ENCODE results near the gene TECPR2.

The TECPR2 gene

DNA sequence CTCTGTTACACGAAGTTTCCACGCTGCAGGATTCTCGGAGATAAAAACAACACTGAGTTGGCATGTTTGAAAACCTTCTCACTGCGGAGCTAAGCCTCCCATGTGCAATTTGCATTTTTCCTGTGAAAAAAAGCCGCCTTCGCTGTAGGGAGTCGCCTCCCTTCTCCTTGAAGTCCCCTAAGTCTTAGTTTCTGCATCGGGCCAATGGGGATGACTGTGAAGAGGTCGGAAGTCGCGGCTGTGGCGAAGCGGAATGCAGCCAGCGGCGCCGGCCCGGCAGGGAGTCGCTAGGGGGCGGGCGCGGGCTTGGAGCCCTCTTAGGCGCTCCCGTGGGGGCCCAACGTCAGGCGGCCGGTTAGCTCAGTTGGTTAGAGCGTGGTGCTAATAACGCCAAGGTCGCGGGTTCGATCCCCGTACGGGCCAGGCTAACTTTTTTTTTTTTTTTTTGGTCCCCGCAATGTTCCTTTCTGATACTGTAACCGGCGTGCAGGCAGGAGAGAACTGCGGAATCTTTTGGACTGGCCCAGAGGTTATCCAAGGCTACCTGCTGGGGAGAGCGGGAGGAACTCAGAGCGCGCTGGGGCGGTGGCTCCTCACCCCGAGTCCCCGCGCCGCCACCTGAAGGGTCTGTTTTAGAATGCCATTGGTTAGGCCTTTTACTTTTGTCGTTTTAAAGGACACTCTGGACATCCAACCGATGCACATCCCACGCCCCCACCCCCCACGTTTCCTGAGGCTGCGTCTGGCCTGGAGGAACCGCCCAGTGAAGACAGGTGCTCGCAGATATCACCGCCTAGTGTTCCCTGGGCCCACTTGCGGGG, 45.8 kb upstream of the TECPR2 start:
- TF ChIP-seq, protein P1, sequence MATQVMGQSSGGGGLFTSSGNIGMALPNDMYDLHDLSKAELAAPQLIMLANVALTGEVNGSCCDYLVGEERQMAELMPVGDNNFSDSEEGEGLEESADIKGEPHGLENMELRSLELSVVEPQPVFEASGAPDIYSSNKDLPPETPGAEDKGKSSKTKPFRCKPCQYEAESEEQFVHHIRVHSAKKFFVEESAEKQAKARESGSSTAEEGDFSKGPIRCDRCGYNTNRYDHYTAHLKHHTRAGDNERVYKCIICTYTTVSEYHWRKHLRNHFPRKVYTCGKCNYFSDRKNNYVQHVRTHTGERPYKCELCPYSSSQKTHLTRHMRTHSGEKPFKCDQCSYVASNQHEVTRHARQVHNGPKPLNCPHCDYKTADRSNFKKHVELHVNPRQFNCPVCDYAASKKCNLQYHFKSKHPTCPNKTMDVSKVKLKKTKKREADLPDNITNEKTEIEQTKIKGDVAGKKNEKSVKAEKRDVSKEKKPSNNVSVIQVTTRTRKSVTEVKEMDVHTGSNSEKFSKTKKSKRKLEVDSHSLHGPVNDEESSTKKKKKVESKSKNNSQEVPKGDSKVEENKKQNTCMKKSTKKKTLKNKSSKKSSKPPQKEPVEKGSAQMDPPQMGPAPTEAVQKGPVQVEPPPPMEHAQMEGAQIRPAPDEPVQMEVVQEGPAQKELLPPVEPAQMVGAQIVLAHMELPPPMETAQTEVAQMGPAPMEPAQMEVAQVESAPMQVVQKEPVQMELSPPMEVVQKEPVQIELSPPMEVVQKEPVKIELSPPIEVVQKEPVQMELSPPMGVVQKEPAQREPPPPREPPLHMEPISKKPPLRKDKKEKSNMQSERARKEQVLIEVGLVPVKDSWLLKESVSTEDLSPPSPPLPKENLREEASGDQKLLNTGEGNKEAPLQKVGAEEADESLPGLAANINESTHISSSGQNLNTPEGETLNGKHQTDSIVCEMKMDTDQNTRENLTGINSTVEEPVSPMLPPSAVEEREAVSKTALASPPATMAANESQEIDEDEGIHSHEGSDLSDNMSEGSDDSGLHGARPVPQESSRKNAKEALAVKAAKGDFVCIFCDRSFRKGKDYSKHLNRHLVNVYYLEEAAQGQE (IDR thresholded peaks at IDR 0.05; ENCODE audit: insufficient read depth in 1 of 2, low read depth in 2 of 2, low read length in 2 of 2), result no peak
- TF ChIP-seq SIN3A (IDR thresholded peaks at IDR 0.05; ENCODE audit: borderline replicate concordance, insufficient read depth, low read length) (no peak), POLR2AphosphoS5 (IDR thresholded peaks at IDR 0.05; ENCODE audit: low read depth, low read length) (no peak), FOXP2 (optimal IDR thresholded peaks at IDR 0.05; ENCODE audit: borderline replicate concordance, extremely low read depth, extremely low read length, insufficient read depth) (no peak), TAF1 (IDR thresholded peaks at IDR 0.05; ENCODE audit: borderline replicate concordance, insufficient read depth, low read length) (no peak)

DNA sequence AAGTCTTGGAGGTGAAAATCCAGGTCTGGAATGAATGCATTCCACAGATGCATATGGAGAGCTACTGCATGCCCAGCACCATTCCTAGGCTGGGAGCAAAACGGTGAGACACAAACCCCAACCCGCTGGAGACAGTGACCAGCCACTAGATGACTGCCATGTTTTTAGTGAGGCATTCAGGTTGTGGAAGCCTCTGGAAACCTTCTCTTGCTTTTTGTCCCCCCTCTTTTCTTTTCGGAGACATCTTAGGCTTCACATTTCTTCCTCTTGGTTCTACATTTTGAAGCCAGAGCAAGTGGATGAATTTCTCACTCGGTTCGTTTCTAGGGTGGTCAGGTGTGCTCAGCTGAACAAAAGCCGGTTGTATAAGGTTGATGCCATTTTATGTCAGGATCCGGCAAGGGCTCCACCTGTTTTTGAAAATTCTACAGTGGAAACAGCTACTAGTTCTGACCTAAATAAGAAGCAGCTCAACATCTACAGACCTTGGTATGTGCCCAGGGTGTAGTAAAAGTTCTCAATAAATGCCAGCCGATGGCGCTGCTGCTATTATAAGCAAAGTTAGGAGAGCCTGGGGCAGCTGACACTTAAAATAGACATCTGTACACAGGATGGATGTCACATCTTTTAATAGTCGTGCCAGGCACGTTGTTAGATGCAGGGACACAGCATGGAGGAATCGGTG, 45.0 kb upstream of the TECPR2 start:
- TF ChIP-seq TAF1 (IDR thresholded peaks at IDR 0.05; ENCODE audit: borderline replicate concordance, insufficient read depth, low read length) (no peak), FOXP2 (optimal IDR thresholded peaks at IDR 0.05; ENCODE audit: borderline replicate concordance, extremely low read depth, extremely low read length, insufficient read depth) (no peak), POLR2AphosphoS5 (IDR thresholded peaks at IDR 0.05; ENCODE audit: low read depth, low read length) (no peak), SIN3A (IDR thresholded peaks at IDR 0.05; ENCODE audit: borderline replicate concordance, insufficient read depth, low read length) (no peak)
- TF ChIP-seq, protein P1 (IDR thresholded peaks at IDR 0.05; ENCODE audit: insufficient read depth in 1 of 2, low read depth in 2 of 2, low read length in 2 of 2), result no peak

DNA sequence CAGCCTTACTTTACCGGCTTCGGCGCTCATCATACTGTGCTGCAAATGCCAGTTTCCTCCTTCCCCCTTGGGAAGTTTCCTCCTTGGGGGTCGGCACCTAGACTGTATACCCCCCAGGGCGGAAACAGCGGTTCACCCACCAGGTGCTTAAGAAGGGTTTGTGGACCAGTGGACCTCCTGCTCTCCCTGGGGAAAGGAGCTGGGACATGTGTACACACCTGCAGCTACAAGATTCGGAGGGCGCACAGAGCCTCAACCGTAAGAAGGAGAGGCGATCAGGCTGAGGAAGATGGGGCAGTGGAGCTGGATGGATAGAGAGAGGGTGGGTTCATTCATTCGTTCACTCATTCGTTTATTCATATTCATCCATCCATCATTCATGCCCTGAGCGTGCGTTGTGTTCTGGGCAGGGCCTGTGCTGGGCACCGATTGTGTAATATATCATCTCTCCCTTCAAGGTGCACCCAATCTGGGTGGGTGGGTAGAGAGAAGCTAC, 43.9 kb upstream of the TECPR2 start:
- TF ChIP-seq, protein P1 (IDR thresholded peaks at IDR 0.05; ENCODE audit: insufficient read depth in 1 of 2, low read depth in 2 of 2, low read length in 2 of 2), result no peak
- no peak for TF ChIP-seq TAF1 (IDR thresholded peaks at IDR 0.05; ENCODE audit: borderline replicate concordance, insufficient read depth, low read length)
- no peak for TF ChIP-seq POLR2AphosphoS5 (IDR thresholded peaks at IDR 0.05; ENCODE audit: low read depth, low read length)
- no peak for TF ChIP-seq FOXP2 (optimal IDR thresholded peaks at IDR 0.05; ENCODE audit: borderline replicate concordance, extremely low read depth, extremely low read length, insufficient read depth)
- no peak for TF ChIP-seq SIN3A (IDR thresholded peaks at IDR 0.05; ENCODE audit: borderline replicate concordance, insufficient read depth, low read length)

DNA sequence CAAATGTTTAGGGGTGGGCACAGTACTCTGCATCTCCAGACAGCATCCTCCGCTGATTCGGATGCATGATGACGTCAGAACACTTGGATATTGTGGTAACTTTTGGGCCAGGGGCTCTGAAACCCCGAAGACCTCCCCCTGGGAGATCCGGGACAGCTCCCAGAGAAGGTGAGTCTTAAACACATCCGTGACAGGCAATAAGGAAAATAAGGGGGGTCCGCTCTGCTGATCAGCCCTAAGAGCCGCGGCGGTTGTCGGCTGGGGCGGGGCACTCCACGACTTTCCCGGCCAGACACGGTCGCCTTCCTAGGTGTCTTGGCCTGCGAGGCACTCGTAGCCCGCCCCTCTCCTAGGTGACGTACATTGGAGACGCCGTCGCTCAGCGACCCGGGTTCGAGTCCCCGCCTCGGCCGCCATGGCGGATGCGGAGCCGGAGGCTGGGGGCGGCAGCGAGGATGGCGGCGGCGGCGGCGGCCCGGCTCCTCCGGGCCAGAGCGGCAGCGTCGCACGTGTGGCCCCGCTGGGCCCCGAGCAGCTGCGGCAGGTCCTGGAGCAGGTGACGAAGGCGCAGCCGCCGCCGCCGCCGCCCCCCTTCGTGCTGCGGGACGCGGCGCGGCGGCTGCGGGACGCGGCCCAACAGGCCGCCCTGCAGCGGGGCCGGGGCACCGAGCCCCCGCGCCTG, 43.2 kb upstream of the TECPR2 start, which contains the start of gene ZNF839:
ZNF839 (plus strand) TSS at position 396 of the 682 bp plus-strand sequence; CDS start at position 416, 20 bp downstream.
- TF ChIP-seq TAF1 (IDR thresholded peaks at IDR 0.05; ENCODE audit: borderline replicate concordance, insufficient read depth, low read length), result peak; percentile 46; the same call in 1 of the 2 replicates
- TF ChIP-seq SIN3A (IDR thresholded peaks at IDR 0.05; ENCODE audit: borderline replicate concordance, insufficient read depth, low read length), result 0 out of 2 replicates have a peak, but pooled peaks have one; percentile 20
- TF ChIP-seq, protein P1 (IDR thresholded peaks at IDR 0.05; ENCODE audit: insufficient read depth in 1 of 2, low read depth in 2 of 2, low read length in 2 of 2), result no peak
- TF ChIP-seq FOXP2 (optimal IDR thresholded peaks at IDR 0.05; ENCODE audit: borderline replicate concordance, extremely low read depth, extremely low read length, insufficient read depth), result no peak
- peak; percentile 34; the same call in 1 of the 2 replicates for TF ChIP-seq POLR2AphosphoS5 (IDR thresholded peaks at IDR 0.05; ENCODE audit: low read depth, low read length)
